Measurements from ENCODE around the gene AKNA.

The AKNA gene

DNA sequence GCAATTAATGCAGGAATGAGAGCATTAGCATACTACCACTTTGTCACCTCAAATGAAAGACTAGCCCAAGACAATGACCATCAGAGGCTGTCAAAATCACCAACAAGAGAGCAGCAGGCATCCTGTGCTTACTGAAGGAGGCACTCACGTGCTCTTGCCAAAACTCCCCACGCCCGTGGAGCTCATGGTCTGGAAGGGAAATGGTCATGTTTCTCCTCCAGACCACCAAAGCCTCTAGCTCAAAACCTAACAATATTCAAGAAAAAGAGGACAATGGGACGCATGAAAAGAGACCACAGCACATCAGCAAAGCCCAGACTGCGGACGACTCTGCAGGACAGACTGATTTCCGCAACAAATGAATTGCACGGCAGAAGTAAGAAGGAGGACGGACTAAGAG lies 12.8 kb downstream of the AKNA start:
- DNase-seq (ENCODE audit: low read depth in 2 of 2): no peak

DNA sequence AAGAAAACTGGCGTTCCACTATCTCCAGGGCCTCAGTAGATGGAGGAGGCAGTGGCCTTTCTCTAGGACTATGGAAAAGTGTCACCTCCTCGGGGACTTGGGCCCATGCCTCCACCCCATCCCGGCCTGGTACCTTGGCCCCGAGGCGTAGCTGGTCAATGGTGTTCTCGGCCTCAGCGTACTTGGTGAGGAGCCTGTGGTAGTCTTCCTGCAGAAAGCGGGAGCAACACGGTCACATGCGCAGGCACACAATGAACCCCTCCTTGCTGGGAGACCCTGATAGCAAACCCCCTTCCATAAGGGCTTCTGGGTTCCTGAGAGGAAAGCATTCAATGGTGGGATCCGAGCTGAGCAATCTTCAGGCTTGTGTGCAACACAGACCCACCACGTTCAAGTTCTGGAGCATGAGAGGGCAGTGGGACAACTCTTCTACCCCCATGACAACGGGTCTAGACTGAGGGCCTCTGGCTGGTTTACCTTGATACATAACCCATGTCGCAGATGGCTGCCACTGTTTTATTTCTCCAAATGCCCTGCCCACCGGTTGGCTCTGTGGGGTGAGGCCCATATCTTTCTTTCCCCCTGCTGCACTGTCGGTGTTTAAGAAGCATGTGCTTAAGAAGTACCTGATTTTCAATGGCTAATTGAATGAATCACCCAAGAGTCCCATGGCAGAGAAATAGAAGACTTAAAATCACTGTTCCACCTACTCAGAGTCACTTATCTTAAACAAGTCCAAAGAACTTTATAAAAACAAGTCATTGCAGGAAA lies 13.6 kb downstream of the AKNA start:
- DNase-seq (ENCODE audit: low read depth in 2 of 2): no peak

- DNase-seq (ENCODE audit: low read depth in 2 of 2): peak; percentile 61 to 62
Measured at GRCh38 chr9:114372921-114373448, 14.8 kb downstream of the AKNA start.

GRCh38 chr9:114371973-114372917 lies 15.5 kb downstream of the AKNA start:
- DNase-seq (ENCODE audit: low read depth in 2 of 2): no peak

DNA sequence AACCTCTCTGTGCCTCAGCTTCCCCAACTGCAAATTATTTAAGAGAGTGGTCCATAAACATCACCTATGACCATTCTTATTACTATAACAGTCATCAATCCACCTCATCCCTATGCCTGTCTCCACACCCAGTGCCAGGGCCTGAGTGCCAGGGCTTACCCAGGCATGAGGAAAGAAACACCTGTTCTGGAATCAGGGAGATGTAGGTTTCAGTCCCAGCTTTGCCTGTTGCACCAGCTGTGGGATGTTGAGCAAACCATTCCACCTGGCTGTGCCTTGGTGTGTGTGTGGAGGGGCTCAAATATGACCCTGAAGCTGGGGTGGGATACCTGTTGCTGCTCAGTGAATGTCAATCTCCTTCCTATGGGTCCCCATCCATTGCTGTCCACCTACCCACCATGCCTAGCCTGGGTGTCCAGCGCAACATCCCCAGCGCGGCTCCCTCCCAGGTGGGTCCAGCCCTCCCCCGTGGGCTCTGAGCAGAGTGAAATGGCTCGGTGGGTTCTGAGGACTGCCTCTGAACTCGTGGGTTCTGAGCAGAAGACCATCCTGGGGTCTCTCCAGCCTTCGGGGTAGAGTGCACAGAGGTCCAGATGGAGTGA lies 16.3 kb downstream of the AKNA start:
- no peak for DNase-seq (ENCODE audit: low read depth in 2 of 2)

GRCh38 chr9:114370968-114371320 lies 16.8 kb downstream of the AKNA start:
- DNase-seq (ENCODE audit: low read depth in 2 of 2): no peak

GRCh38 chr9:114370251-114370967 lies 17.4 kb downstream of the AKNA start:
- DNase-seq (ENCODE audit: low read depth in 2 of 2): no peak

DNA sequence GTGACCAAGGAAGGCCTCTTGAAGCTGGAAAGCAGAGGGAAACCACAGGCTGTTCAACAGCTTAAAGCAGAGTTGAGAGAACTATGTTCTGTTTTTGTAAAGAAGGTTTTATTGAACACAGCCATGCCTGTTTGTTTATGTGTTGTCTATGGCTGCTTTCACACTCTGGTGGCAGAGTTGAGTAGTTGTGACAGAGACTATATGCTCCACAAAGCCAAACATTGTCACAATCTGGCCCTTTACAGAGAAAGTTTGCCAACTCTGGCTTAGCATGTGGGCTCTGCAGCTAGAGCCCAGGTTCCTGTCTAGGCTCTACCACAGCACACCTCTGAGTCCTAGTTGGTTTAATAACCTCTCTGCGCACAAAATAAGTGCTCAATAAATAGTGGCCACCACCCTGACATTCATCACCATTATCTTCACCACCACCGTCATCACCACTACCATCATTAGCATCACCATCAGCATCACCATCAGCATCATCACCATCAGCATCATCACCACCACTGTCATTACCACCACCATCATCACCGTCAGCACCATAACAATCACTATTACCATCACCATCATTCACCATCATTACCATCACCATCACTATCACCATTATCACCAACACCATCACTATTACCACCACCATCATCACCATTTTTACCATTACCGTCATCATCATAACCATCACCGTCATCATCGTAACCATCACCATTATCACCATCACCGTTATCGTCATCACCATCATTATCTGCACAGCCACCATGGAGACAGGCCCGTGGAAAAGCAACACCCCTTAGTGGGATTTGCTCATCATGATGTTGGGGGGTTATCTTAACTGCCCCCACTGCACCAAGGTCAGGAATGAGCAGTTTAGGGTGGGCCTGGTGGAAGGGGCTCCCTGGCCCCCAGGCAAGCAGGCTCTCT lies 18.3 kb downstream of the AKNA start:
- no peak for DNase-seq (ENCODE audit: low read depth in 2 of 2)

GRCh38 chr9:114367772-114368569 lies 19.8 kb downstream of the AKNA start:
- no peak for DNase-seq (ENCODE audit: low read depth in 2 of 2)

DNA sequence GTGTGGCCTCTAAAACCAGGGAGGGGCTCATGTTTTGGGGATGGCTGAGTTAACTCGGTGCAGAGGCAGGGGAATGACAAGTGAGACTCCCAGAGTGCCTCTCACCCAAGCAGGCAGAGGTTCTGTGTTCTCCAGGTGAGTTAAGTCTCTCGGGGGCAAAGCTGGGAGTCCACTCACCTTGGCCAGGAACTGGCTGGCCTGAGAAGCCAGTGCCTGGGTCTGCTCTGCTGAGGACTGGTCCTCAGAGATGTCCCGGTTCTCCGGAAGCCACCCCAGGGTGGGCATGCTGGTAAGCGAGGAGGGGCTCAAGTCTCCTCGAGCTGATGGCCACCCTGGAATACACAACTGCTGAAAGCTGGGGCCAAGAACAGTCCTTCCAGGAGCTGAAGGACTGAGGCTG lies 20.4 kb downstream of the AKNA start:
- no peak for DNase-seq (ENCODE audit: low read depth in 2 of 2)

DNA sequence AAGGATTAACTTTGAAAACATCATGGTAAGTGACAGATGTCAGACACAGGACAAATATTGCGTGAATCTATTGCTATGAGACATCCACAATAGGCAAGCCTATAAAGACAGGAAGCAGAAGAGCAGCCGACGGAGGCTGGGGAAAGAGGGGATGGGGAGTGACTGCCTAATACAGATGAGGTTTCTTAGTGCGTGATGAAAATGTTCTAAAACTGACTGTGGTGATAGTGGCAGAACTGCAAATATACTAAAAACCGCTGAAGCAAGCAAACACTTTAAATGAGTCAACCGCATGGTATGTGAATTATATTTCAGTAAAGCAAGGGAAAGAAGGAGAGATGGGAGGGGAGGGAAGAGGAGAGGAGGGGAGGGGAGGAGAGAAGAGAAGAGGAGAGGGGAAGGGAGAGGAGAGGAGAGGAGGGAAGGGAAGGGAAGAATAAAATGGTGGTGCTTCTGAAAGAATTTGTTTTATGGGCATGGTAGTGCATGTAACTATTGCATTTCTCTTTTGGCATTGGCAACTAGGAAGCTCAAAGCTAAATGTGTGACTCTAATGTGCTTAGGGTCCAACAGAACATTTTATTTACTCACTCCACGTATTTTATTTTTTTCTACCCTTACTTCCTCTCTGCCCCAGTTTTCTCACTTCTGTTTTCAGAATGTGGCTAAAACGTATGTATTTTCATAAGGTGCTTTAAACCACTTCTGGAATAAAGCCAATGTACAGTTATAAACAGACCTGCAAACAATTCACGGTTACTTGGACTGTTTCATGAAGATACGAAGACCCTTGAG lies 21.3 kb downstream of the AKNA start:
- DNase-seq (ENCODE audit: low read depth in 2 of 2): no peak

DNA sequence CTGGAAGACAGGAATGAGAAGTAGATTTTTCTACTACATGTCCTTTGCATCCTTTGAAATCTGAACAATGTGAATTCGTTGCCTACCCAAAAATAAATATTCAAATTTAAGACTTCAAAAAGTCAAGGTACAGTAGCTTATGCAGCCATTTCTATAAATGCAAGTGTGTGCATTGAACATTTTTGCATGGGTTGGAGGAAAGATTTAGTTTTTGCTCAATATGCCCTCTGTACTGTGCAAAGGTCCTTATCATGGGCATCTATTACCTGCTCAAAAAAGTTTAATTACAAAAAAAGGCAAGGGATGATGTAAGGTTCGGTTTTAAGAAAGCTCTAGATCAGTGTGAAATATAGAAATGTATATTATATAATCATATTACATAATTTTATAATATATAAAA lies 22.6 kb downstream of the AKNA start:
- DNase-seq (ENCODE audit: low read depth in 2 of 2): no peak

DNA sequence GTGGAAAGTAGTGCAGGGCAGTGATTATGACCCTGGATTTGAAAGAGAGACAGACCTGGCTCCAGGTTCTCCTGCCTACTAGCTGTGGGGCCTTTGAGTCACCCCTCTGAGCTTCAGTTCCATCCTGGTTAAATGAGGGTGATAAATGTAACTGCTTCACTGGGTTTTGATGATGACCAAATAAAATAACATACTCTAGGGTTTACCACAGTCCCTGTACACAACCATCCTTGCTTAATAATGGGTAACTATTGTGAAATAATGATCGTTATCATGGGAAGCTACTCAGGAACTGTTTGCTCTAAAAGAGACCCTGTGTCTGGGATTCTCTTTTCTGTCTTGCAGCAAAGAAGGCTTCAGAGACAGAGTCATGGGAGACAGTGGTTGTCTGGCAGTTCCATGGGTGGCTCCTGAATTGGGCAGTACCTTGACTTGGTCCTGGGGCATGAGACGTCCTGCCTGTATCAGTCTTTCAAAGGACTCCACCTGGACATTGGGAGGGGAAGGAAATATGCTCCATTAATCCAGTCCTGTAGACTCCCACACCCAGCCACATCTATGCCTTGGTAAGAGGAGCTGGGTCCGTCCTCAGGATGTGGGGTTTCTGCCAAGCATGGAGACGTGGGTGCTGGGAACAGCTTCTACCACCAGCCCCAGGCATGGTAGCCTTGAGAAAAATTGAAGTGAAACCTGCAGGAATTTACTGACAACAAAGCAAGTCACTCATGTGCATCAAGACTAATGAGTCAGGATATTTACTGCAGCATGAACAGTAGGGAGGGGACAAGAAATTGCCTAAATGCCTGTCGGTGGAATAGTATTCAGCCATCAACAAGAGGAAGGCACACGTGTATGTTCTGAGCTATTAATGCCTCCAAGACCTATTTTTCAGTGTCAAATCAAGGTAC lies 23.4 kb downstream of the AKNA start:
- DNase-seq (ENCODE audit: low read depth in 2 of 2): no peak

- no peak for DNase-seq (ENCODE audit: low read depth in 2 of 2)
Measured at GRCh38 chr9:114363424-114363823, 24.4 kb downstream of the AKNA start.

GRCh38 chr9:114362394-114362793 lies 25.4 kb downstream of the AKNA start:
- DNase-seq (ENCODE audit: low read depth in 2 of 2): no peak

- DNase-seq (ENCODE audit: low read depth in 2 of 2): no peak
Measured at GRCh38 chr9:114361542-114361941, 26.2 kb downstream of the AKNA start.

DNA sequence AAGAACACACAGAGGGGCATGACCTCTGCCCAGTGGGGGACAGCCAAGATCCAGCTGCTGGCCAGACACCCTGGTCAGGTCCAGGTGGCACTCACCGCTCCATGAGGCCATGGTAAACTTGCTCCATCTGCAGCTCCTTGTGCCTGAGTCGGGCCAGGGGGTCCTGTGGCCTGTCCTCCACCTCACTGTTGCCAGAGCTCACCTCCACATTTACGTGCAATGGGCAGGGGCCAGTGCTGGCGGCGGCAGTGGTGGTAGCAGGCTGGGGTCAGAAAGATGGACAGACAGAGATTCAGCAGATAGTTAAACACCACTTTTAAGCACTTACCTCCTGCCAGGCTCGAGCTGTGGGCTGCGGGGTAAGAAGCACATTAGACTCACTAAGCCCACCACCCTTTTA lies 28.0 kb downstream of the AKNA start:
- DNase-seq (ENCODE audit: low read depth in 2 of 2): no peak

DNA sequence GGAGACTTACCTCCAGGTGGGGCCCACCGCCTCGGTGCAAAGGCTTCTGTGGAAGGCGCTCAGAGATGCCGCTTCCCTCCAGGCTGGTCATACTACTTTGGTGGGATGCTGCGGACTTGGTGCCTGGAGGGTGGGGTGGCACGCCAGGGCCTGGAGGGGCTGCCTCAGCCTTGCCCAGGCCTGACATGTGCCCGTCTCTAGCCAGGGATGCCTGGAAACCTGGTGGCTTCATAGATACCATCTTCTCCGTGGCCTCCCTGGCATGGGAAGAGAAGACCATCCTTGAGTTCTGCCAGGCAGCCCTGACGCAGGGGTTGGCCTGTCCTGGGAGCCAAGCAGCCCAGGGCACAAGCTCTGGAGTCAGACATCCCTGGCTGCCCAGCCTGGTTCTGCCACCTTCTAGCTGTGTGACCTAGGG lies 29.9 kb downstream of the AKNA start:
- no peak for DNase-seq (ENCODE audit: low read depth in 2 of 2)
